Stimulated activated CD8-positive, alpha-beta memory T cell treated with anti-CD3 and anti-CD28 coated beads, Interleukin-15, amount 100 ng/mL, for 1 hour (primary cell): ENCODE results near the gene AARS1.
"Not testable (repeated sequence)": the region's sequence is repeated elsewhere in the genome, so short reads cannot be mapped to it uniquely, and the experiment has no call there.

ENCODE experiments used
- DNase-seq: peaks from one replicate; pipeline ENCODE4 v3.0.0-alpha.2; 2020; ENCODE audit warnings: low read depth

The AARS1 gene

DNA sequence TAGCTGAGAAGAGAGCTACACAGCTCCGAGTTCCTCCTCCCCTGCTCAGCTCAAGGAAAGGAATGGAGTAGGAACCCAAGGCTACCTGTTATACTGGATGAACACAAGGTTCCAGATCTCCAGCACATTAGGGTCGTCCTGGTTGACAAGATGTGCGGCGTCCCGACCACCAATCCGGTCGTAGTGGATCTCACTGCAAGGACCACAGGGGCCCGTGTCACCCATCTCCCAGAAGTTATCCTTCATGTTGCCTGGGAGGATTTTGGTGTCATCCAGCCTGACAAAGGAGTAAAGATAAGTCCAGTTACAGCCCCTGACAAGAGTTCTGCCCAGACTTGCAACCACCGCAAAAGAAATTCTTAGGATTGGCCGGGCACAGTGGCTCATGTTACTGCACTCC lies 17.6 kb downstream of the AARS1 start:
- DNase-seq, result no peak

DNA sequence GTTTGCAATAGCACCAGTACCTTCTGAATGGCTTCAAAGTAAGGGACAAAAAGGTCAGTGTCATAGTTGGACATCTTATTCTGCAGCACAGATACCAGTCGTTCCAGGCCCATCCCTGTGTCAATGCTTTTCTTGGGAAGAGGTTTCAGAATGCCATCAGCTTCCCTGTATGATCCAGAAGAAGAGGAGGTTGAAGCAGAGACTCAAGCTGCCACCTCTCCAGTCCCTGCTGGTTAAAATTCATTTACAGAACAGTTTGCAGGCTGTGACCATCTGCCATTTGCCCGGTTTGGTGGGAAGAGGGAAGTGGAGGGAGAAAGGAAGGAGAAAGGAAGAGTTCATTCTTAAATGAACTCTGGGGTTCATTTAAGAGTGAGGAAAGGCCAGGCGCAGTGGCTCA lies 19.1 kb downstream of the AARS1 start:
- DNase-seq, result no peak

DNA sequence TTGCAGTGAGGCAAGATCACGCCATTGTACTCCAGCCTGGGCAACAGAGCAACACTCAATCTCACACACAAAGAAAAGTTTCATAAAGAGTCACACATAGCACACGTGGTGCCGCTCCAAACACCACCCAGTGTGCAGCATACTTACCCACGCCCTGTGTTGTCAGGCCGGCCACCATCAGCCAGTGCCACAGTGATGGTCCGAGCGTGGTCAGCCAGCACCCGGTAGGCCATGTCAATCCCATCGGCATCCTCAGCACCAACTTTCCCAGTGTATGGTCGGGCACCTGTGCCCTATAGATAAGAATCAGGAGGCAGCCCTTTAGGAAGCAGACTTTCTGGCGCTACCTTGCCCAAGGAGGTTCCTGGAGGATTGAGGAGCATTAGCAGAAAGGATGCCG lies 19.8 kb downstream of the AARS1 start:
- no peak for DNase-seq

- DNase-seq, result not testable (repeated sequence)
Observed at GRCh38 chr16:70267922-70268321, 21.4 kb downstream of the AARS1 start.

- DNase-seq, result no peak
Observed at GRCh38 chr16:70267516-70267915, 21.8 kb downstream of the AARS1 start.

DNA sequence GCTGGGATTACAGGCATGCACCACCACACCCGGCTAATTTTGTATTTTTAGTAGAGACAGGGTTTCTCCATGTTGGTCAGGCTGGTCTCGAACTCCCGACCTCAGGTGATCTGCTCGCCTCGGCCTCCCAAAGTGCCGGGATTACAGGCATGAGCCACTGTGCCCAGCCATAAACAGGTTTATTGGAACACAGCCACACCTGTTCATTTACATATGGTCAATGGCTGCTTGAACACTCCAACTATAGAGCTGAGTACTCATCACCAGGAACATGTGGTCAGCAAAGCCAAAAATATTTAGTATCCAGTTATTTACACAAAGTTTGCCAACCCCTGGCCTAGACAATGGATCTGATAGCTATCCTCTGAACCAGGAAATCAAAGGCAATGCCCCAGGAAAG lies 29.4 kb downstream of the AARS1 start:
- not testable (repeated sequence) for DNase-seq

- no peak for DNase-seq
Observed at GRCh38 chr16:70258946-70259345, 30.4 kb downstream of the AARS1 start.

DNA sequence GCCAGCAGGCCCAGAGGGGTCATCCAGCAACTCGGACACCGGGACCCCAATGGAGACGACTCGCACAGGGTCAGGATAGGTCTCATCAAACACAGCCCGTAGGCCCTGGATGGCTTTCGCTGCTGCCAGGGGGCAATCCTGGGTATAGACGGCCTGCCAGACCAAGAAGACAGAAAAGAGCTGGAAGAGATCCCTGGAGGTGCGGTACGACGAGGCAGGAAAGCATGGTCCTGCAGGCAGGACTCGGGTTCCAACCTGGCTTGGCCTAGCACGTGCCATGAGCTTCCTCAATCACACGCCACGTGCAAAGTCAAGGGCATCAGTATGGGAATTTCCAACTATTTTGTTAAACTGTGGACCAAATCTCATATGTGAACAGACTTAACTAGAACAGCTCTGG lies 31.2 kb downstream of the AARS1 start:
- DNase-seq, result no peak

- DNase-seq, result no peak
Observed at GRCh38 chr16:70257391-70257790, 31.9 kb downstream of the AARS1 start.

DNA sequence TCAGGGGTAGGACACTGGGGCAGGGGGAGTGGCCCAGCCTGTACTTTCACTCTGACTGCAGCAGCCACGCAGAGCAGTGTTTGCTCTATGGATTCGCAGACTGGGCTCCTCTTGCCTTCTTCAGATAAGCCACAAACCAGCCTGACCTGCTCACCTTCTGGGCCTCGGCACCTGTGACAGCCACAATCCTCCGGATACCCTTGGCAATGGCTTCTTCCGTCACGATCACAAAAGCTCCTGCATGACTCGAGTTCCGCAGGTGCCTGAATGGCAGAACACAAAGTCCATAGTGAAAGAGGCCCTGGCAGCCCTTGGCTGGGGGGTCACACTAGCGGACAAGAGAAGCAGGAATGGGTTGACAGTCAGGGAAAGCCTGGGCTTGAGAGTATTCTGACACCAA lies 33.7 kb downstream of the AARS1 start:
- DNase-seq, result no peak

DNA sequence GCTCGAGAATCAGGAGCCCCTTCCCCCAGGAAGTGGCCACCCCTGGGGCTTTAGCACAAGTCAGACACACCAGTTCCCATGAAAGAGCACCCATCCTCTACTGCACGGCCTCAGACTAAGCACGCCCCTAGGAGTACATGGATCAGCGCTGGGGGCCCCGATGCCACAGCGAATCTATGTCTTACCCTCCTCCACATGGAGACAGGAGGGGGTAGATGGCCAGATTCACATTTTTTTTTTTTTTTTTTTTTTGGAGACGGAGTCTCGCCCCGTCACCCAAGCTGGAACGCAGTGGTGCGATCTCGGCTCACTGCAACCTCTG lies 34.4 kb downstream of the AARS1 start:
- no peak for DNase-seq

DNA sequence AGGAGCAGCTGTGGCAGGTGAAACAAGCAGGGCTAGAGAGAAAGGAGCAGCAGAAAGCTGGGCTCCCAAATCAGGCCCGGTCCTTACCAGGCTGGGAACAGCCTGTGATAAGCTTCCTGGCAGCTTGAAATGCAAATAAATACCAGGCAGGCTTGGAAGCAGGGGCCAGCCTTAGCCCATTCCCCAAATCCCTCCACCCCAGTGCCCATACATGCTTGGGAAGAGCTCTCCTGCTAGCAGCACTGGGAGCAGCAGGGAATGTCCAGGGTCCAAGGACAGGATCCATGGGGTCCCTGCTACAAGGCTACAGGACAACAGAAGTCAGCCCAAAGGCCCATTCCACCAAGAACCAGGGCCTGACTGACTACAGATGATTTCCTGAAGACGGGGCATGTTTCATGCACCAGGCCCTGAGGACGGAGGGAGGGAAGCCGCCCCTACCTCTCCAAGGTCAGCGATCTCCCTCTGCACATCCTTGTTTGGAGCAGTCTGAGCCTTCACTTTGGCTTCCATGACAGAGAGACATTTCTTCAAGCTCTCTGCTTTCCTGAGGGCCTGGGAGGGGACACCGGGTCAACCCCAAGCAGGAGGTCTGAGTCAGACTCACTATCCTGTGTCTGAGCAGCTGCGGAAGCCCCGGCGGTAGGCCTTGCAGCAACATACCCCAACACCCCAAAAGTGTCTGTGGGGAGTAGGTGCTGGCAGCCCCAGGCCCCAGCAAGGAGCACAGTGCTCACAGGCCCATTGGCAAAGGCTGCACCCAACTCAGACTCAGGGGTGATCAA lies 34.9 kb downstream of the AARS1 start:
- no peak for DNase-seq

GRCh38 chr16:70253291-70254106 lies 35.8 kb downstream of the AARS1 start:
- DNase-seq, result no peak

GRCh38 chr16:70252355-70252988 lies 36.8 kb downstream of the AARS1 start:
- no peak for DNase-seq

GRCh38 chr16:70251629-70252354 lies 37.5 kb downstream of the AARS1 start, which contains the start of gene EXOSC6:
Gene EXOSC6 (minus strand): TSS chr16:70251940. CDS start chr16:70251900, 40 bp downstream.
- peak; percentile 77 for DNase-seq

- DNase-seq, result no peak
Observed at GRCh38 chr16:70250748-70251628, 38.3 kb downstream of the AARS1 start.

DNA sequence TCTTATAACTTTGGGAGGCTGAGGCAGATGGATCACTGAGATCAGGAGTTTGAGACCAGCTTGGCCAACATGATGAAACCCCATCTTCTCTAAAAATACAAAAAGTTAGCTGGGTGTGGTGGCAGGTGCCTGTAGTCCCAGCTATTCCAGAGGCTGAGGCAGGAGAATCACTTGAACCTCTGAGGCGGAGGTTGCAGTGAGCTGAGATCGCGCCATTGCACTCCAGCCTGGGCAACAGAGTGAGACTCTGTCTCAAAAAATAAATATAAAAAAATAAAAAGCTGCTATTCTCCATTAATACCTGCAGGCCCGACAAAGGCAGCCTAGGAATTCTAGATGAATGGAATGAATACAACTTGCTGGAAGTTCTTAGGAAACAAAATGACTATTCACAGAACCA lies 39.6 kb downstream of the AARS1 start:
- not testable (repeated sequence) for DNase-seq

DNA sequence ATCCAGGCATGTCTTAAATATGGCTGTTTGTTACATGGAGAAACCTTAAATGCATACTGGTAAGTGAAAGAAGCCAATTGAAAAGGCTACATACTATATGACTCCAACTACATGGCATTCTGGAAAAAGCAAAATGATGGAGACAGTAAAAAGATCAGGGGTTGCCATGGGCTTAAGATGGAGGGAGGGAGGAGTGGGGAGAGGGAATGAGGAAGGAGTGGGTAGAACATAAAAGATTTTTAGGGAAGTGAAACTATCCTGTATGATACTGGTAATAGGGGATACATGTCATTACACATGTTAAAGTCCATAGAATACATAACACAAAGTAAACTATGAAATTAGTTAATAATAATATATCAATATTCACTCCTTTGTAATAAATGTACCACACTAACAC lies 50.5 kb downstream of the AARS1 start:
- DNase-seq, result not testable (repeated sequence)

DNA sequence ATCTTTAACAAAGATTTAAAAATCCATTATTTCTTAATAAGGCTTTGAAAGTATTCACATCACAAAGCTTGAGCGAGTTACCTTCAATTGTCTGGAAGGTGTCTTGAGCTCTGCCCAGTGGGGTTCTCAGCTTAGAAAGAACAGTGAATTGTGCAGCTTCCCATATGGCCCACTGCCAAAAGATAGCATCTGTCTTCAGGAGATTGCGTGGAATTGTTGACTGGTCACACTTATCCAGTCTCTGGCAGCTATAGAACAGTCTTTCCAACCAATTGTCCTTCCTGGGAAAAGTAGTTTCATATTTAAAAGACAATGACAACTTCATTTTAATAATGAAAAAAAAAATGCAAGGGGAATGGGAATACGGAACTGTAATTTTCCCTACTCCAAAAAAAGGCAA lies 57.5 kb downstream of the AARS1 start:
- DNase-seq, result not testable (repeated sequence)

DNA sequence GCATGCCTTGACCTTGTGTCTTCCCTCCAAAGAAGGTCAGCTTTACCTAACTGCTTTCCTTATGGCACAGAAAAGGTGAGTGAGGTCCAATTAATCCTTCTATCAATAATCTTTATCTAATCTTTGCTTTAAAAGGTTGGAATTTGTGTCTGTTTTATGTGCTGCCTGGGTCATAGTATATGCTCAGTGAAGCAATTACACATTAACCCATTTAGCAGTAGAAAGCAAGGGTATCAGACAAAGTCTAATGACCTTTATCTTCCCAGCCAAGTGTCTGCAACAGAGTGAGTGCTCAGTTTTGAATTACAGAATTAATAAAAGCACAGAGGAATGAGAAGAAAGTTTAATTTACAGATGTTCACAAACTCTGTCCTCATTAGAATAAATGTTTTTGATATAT lies 63.3 kb downstream of the AARS1 start:
- DNase-seq, result not testable (repeated sequence)

DNA sequence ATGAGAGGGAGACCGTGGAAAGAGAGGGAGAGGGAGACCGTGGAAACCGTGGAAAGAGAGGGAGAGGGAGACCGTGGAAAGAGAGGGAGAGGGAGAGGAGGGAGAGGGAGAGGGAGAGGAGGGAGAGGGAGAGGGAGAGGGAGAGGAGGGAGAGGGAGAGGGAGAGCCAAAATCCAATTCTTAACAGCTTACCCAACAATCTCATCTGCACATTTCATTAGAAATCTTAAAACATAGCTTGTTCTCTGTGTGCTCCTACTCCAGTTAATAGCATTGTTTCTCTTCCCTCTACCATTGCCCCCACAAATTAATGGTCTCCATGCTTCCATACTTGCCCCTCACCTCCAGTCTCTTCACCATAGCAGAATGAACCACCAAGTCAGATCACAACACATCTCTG lies 63.9 kb downstream of the AARS1 start:
- DNase-seq, result not testable (repeated sequence)
